Effector memory CD4-positive, alpha-beta T cell (primary cell): ENCODE results near the gene RBM3.

ENCODE experiments used
- DNase-seq, 3 donors: peaks; one replicate each; pipeline ENCODE4 v3.0.0-alpha.2; 2020
- H3K27ac ChIP-seq: 2 replicates; pipeline ENCODE4 v1.7.0; 2013; ENCODE audit warnings: mild to moderate bottlenecking, low read length, moderate library complexity; ENCODE audit not compliant: insufficient read depth, poor library complexity, severe bottlenecking
- H3K27me3 ChIP-seq: replicated peaks from 2 replicates; pipeline ENCODE4 v1.7.0; 2013; ENCODE audit warnings: mild to moderate bottlenecking, low read length; ENCODE audit not compliant: insufficient read depth, control insufficient read depth, poor library complexity, severe bottlenecking
- H3K36me3 ChIP-seq: 2 replicates; pipeline ENCODE4 v1.7.0; 2013; ENCODE audit warnings: mild to moderate bottlenecking, low read length, moderate library complexity; ENCODE audit not compliant: control insufficient read depth, insufficient read depth
- H3K4me1 ChIP-seq: 2 replicates; pipeline ENCODE4 v1.7.0; 2013; ENCODE audit warnings: low read length, mild to moderate bottlenecking; ENCODE audit not compliant: control insufficient read depth, insufficient read depth, poor library complexity, severe bottlenecking
- H3K4me3 ChIP-seq: 2 replicates; pipeline ENCODE4 v1.7.0; 2013; ENCODE audit warnings: low read length, low read depth, mild to moderate bottlenecking; ENCODE audit not compliant: insufficient read depth, poor library complexity, severe bottlenecking
- H3K9me3 ChIP-seq: 2 replicates; pipeline ENCODE4 v1.7.0; 2013; ENCODE audit warnings: mild to moderate bottlenecking, low read length, moderate library complexity; ENCODE audit not compliant: control insufficient read depth

RBM3 gene

GRCh38 chrX:48613502-48614160 is 39.3 kb downstream of the RBM3 start:
- H3K4me1 ChIP-seq, result no peaks in the 10 kb centered on the region
- H3K27ac ChIP-seq, result no peak overlapping the region
- H3K4me3 ChIP-seq, result no peak overlapping the region
- no peaks in the 10 kb centered on the region for H3K9me3 ChIP-seq
- H3K27me3 ChIP-seq, result no peaks in the 10 kb centered on the region
- H3K36me3 ChIP-seq, result no peaks in the 10 kb centered on the region
- no peak for DNase-seq

GRCh38 chrX:48616576-48616975 is 42.3 kb downstream of the RBM3 start:
- Histone ChIP-seq H3K36me3 (no peaks in the 10 kb centered on the region), H3K4me3 (no peak overlapping the region), H3K27ac (no peak overlapping the region), H3K9me3 (no peaks in the 10 kb centered on the region), H3K4me1 (no peaks in the 10 kb centered on the region), H3K27me3 (no peaks in the 10 kb centered on the region)
- DNase-seq, result no peak

- no peaks in the 10 kb centered on the region for H3K4me1 ChIP-seq
- no peaks in the 10 kb centered on the region for H3K36me3 ChIP-seq
- H3K27ac ChIP-seq, result no peak overlapping the region
- no peak for DNase-seq
- no peak overlapping the region for H3K4me3 ChIP-seq
- no peaks in the 10 kb centered on the region for H3K9me3 ChIP-seq
- no peaks in the 10 kb centered on the region for H3K27me3 ChIP-seq
Measured at GRCh38 chrX:48617542-48618340, 43.5 kb downstream of the RBM3 start.

GRCh38 chrX:48626401-48627298 is 52.4 kb downstream of the RBM3 start:
- Histone ChIP-seq H3K4me1 (no peaks in the 10 kb centered on the region), H3K4me3 (no peak overlapping the region), H3K27me3 (no peaks in the 10 kb centered on the region), H3K27ac (no peak overlapping the region), H3K9me3 (no peaks in the 10 kb centered on the region), H3K36me3 (no peaks in the 10 kb centered on the region)
- no peak for DNase-seq
